Astrocyte (in vitro differentiated cells and primary cell): ENCODE results near the gene DNAJC6. TPM values are rescaled to one million over a fixed set of nuclear protein-coding genes. Genes with fewer than 3 reads are reported as not detected.
A peak's percentile ranks its signal among the peaks of the same experiment; 100 is the strongest.

Experiments used
- DNase-seq: peaks from one replicate; pipeline ENCODE4 v3.0.0-alpha.2; 2010; ENCODE audit warnings: low read depth
- FAIRE-seq: peaks from 2 replicates; lab custom pipeline; 2011; peaks lifted over from hg19 to GRCh38; lab: Jason Lieb, UNC
- H2AFZ ChIP-seq: 2 replicates; pipeline ENCODE4 v1.6.0; 2012; ENCODE audit warnings: low read depth, low read length, inconsistent platforms
- H3K27ac ChIP-seq: 2 replicates; pipeline ENCODE4 v1.5.1; 2011; ENCODE audit warnings: low read depth, low read length, inconsistent platforms
- H3K27me3 ChIP-seq: 2 replicates; pipeline ENCODE4 v1.6.0; 2011; ENCODE audit warnings: low read length, inconsistent platforms; ENCODE audit not compliant: insufficient read depth
- H3K36me3 ChIP-seq: 2 replicates; pipeline ENCODE4 v1.5.1; 2011; ENCODE audit warnings: low read length, inconsistent platforms; ENCODE audit not compliant: insufficient read depth
- H3K4me1 ChIP-seq: 2 replicates; pipeline ENCODE4 v1.5.1; 2011; ENCODE audit warnings: low read length, inconsistent platforms; ENCODE audit not compliant: insufficient read depth
- H3K4me2 ChIP-seq: 2 replicates; pipeline ENCODE4 v1.6.0; 2012; ENCODE audit warnings: low read length, inconsistent platforms
- H3K4me3 ChIP-seq: 2 replicates; pipeline ENCODE4 v1.5.1; 2011; ENCODE audit warnings: low read depth, mild to moderate bottlenecking, low read length, inconsistent platforms; ENCODE audit not compliant: insufficient read depth
- H3K79me2 ChIP-seq: 2 replicates; pipeline ENCODE4 v1.6.0; 2012; ENCODE audit warnings: mild to moderate bottlenecking, low read length, inconsistent platforms; ENCODE audit not compliant: insufficient read depth
- H3K9ac ChIP-seq: 2 replicates; pipeline ENCODE4 v1.6.0; 2012; ENCODE audit warnings: mild to moderate bottlenecking, low read length, inconsistent platforms
- H3K9me3 ChIP-seq: 2 replicates; pipeline ENCODE4 v1.5.1; 2012; ENCODE audit warnings: low read depth, mild to moderate bottlenecking, low read length, inconsistent platforms; ENCODE audit not compliant: insufficient read depth
- H4K20me1 ChIP-seq: 2 replicates; pipeline ENCODE4 v1.6.0; 2012; ENCODE audit warnings: low read length, inconsistent platforms; ENCODE audit not compliant: insufficient read depth
- H3K27ac Mint-ChIP-seq: one replicate; pipeline ENCODE4 v1.8.0; 2021; ENCODE audit warnings: mild to moderate bottlenecking, mixed read lengths; ENCODE audit not compliant: unreplicated experiment
- H3K27me3 Mint-ChIP-seq: one replicate; pipeline ENCODE4 v1.8.0; 2021; ENCODE audit warnings: low read depth, mixed read lengths; ENCODE audit not compliant: unreplicated experiment
- H3K36me3 Mint-ChIP-seq: one replicate; pipeline ENCODE4 v1.8.0; 2021; ENCODE audit warnings: low read depth, mixed read lengths; ENCODE audit not compliant: unreplicated experiment
- H3K4me1 Mint-ChIP-seq: one replicate; pipeline ENCODE4 v1.8.0; 2021; ENCODE audit warnings: low read depth, mixed read lengths; ENCODE audit not compliant: unreplicated experiment
- H3K4me3 Mint-ChIP-seq: one replicate; pipeline ENCODE4 v1.8.0; 2021; ENCODE audit warnings: mild to moderate bottlenecking, moderate library complexity, mixed read lengths; ENCODE audit not compliant: unreplicated experiment
- H3K9me3 Mint-ChIP-seq: one replicate; pipeline ENCODE4 v1.8.0; 2021; ENCODE audit warnings: mild to moderate bottlenecking, mixed read lengths; ENCODE audit not compliant: unreplicated experiment
- EZH2 ChIP-seq: IDR thresholded peaks from 2 replicates; pipeline ENCODE4 v1.6.1; 2012; ENCODE audit warnings: mild to moderate bottlenecking, low read length, inconsistent platforms; ENCODE audit not compliant: insufficient read depth
- total RNA-seq: library from RNA; stranded (reverse); gene quantifications from 2 replicates; pipeline ENCODE4 v1.2.1, GENCODE V29; 2021
- TF ChIP-seq, protein P1 (sequence below): IDR thresholded peaks from 2 replicates; pipeline ENCODE4 v1.5.1; 2011; ENCODE audit warnings: low read depth, mild to moderate bottlenecking, inconsistent platforms, low read length, moderate library complexity; ENCODE audit not compliant: insufficient read depth

Gene DNAJC6
- total RNA-seq, 1 donor from 2014 or later: 8.9 TPM

DNA sequence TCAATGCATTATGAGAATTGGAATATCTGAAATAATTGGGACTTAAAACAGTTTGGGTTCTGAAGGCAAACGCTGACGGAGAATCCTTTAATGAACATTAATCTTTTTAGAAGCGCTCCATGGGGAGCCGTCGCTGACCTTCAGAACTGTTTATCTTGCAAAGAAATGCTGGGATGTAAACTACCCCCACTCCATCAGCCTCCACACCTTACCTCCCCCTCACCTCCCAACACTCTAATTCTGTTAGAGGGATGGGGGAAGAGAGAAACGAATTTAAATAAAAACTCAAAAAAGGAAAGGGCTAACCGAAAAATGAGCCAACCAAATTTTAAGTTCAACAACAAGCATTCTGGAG is 44.1 kb upstream of the DNAJC6 start:
- no peaks in the 10 kb centered on the region for H3K9me3 ChIP-seq
- H3K4me2 ChIP-seq: peak overlapping the region; percentile 85
- peak overlapping the region; percentile 57 for H3K9ac ChIP-seq
- DNase-seq: no peak
- H2AFZ ChIP-seq: peak overlapping the region; percentile 84
- peaks cover 6% of the 10 kb centered on the region for H3K4me1 ChIP-seq
- H3K4me3 ChIP-seq: peak overlapping the region; percentile 56
- Mint-ChIP-seq H3K9me3 (no peaks in the 10 kb centered on the region), H3K27me3 (no peaks in the 10 kb centered on the region), H3K4me1 (peaks cover 14% of the 10 kb centered on the region), H3K4me3 (peak overlapping the region; percentile 70), H3K36me3 (no peaks in the 10 kb centered on the region), H3K27ac (peak overlapping the region; percentile 80)
- no peak overlapping the region for H3K27ac ChIP-seq
- no peaks in the 10 kb centered on the region for H3K79me2 ChIP-seq
- H3K36me3 ChIP-seq: no peaks in the 10 kb centered on the region
- FAIRE-seq: no peak
- no peaks in the 10 kb centered on the region for H3K27me3 ChIP-seq
- TF ChIP-seq, protein P1, sequence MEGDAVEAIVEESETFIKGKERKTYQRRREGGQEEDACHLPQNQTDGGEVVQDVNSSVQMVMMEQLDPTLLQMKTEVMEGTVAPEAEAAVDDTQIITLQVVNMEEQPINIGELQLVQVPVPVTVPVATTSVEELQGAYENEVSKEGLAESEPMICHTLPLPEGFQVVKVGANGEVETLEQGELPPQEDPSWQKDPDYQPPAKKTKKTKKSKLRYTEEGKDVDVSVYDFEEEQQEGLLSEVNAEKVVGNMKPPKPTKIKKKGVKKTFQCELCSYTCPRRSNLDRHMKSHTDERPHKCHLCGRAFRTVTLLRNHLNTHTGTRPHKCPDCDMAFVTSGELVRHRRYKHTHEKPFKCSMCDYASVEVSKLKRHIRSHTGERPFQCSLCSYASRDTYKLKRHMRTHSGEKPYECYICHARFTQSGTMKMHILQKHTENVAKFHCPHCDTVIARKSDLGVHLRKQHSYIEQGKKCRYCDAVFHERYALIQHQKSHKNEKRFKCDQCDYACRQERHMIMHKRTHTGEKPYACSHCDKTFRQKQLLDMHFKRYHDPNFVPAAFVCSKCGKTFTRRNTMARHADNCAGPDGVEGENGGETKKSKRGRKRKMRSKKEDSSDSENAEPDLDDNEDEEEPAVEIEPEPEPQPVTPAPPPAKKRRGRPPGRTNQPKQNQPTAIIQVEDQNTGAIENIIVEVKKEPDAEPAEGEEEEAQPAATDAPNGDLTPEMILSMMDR: no peak
- TF ChIP-seq EZH2: no peak
- H4K20me1 ChIP-seq: no peaks in the 10 kb centered on the region

DNA sequence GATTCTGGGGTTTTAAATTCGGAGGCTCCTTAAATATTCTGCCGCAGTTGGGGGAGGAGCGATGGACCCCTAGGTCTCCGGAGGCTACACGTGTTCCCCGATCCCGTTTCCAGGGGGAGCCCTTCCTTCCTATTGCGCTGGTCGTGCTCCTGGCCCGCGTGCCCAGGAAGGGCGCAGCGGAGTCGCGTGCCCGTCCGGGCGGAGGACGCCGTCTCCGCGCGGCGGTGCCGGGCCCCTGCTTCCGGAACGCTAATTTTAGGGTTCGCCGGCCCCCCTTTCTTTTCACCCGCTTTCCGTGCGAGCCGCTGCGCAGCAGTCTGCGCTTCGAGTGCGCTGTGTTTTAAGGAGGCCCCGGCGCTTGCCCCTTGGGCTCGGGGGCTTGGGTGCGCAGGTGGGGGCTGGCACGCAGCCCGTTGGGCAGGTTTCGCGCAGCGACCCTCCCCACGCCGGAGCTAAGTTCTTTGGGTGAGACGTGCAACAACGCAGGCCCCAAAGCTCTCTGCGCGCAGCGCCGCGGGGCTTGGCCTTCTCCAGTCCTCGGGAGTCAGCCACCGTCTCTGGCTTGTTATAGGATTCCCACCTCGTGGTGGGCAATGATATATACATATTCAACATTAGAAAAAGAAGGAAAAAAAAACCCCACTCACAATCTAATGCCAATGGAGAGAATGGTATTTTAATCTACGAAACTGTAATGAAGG is 43.5 kb upstream of the DNAJC6 start:
- H3K4me1 ChIP-seq: peaks cover 6% of the 10 kb centered on the region
- H4K20me1 ChIP-seq: no peaks in the 10 kb centered on the region
- no peaks in the 10 kb centered on the region for H3K27me3 ChIP-seq
- H3K9me3 ChIP-seq: no peaks in the 10 kb centered on the region
- peak overlapping the region; percentile 84 for H2AFZ ChIP-seq
- H3K27ac ChIP-seq: no peak overlapping the region
- peak overlapping the region; percentile 56 for H3K4me3 ChIP-seq
- H3K4me2 ChIP-seq: peak overlapping the region; percentile 85
- Mint-ChIP-seq H3K4me3 (peak overlapping the region; percentile 70), H3K27me3 (no peaks in the 10 kb centered on the region), H3K4me1 (peaks cover 9% of the 10 kb centered on the region), H3K36me3 (no peaks in the 10 kb centered on the region), H3K9me3 (no peaks in the 10 kb centered on the region), H3K27ac (peak overlapping the region; percentile 80)
- FAIRE-seq (no peak), DNase-seq (peak; percentile 12)
- no peaks in the 10 kb centered on the region for H3K36me3 ChIP-seq
- peak overlapping the region; percentile 57 for H3K9ac ChIP-seq
- H3K79me2 ChIP-seq: no peaks in the 10 kb centered on the region
- TF ChIP-seq EZH2: no peak
- TF ChIP-seq, protein P1: no peak

DNA sequence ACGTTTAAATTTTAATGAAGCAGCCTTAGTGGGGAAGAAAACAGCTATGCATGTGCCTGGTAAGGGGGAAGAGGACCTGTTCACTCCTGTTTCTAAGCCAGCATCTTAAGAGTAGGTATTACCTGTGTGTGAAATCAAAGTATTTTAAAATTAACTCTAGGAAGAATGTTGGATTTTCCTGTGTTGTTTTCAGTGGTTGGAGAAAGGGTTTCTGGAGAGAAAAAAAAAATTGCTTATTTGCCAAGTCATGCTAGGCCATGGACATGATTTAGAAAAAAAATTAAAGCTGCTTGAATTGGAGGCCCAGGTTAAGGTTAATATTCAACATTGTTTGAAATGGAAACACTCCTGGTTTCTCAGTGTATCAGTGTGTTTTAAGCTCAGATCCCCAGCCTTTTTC is 42.9 kb upstream of the DNAJC6 start:
- peak overlapping the region; percentile 85 for H3K4me2 ChIP-seq

More for the DNA sequence above, 42.9 kb upstream of the DNAJC6 start:
- no peak overlapping the region for H2AFZ ChIP-seq
- peaks cover 6% of the 10 kb centered on the region for H3K4me1 ChIP-seq
- H3K79me2 ChIP-seq: no peaks in the 10 kb centered on the region
- H3K9me3 Mint-ChIP-seq: no peaks in the 10 kb centered on the region
- peak overlapping the region; percentile 70 for H3K4me3 Mint-ChIP-seq
- FAIRE-seq: no peak
- H3K4me3 ChIP-seq: peak overlapping the region; percentile 56
- TF ChIP-seq EZH2: no peak
- TF ChIP-seq, protein P1: no peak
- no peaks in the 10 kb centered on the region for H3K27me3 Mint-ChIP-seq
- no peaks in the 10 kb centered on the region for H3K9me3 ChIP-seq
- no peaks in the 10 kb centered on the region for H3K27me3 ChIP-seq
- H3K4me1 Mint-ChIP-seq: peaks cover 5% of the 10 kb centered on the region
- no peak overlapping the region for H3K9ac ChIP-seq
- H3K27ac ChIP-seq: no peak overlapping the region
- H3K27ac Mint-ChIP-seq: peak overlapping the region; percentile 66
- no peaks in the 10 kb centered on the region for H3K36me3 ChIP-seq
- no peaks in the 10 kb centered on the region for H4K20me1 ChIP-seq
- H3K36me3 Mint-ChIP-seq: no peaks in the 10 kb centered on the region
- DNase-seq: no peak
